Colonic mucosa (tissue), 4 donors: ENCODE results near the gene ABRACL. TPM values are rescaled to one million over a fixed set of nuclear protein-coding genes. Genes with fewer than 3 reads are reported as not detected.
"Not testable (repeated sequence)": the region's sequence is repeated elsewhere in the genome, so short reads cannot be mapped to it uniquely, and the experiment has no call there.

Experiments
- DNase-seq: peaks from one replicate; pipeline ENCODE4 v3.0.0-alpha.2; 2020
- H3K27ac ChIP-seq: fragments of 200-600 bp; one replicate; pipeline ENCODE4 v1.8.0; 2021
- H3K27me3 ChIP-seq: fragments of 200-600 bp; one replicate; pipeline ENCODE4 v1.8.0; 2021
- H3K36me3 ChIP-seq: fragments of 200-600 bp; one replicate; pipeline ENCODE4 v1.8.0; 2021
- H3K4me1 ChIP-seq: fragments of 200-600 bp; one replicate; pipeline ENCODE4 v1.8.0; 2021; ENCODE audit warnings: mild to moderate bottlenecking
- H3K4me3 ChIP-seq: fragments of 200-600 bp; one replicate; pipeline ENCODE4 v1.8.0; 2021
- H3K9ac ChIP-seq, 2 donors: one replicate each; pipeline ENCODE4 v1.7.0; 2013; ENCODE audit warnings: control low read depth in 2 of 2, low read depth in 2 of 2, low read length in 2 of 2
- H3K9me3 ChIP-seq: fragments of 200-600 bp; one replicate; pipeline ENCODE4 v1.8.0; 2021
- CTCF ChIP-seq: fragments of 200-600 bp; IDR thresholded peaks from one replicate; pipeline ENCODE4 v1.8.0; 2022; ENCODE audit warnings: antibody characterized with exemption, mild to moderate bottlenecking
- intact Hi-C: fragments of 100-400 bp; cut with DNase I; formaldehyde crosslinking; loops from one replicate; pipeline ENCODE4 v1.14.1; 2022
- total RNA-seq, 2 donors: library from RNA; stranded (reverse); fragmentation: NEBNext Ultra II Directional in 1 of 2; extraction: Animal tissue kit (Norgen Biotek cat#: 25700) in 1 of 2; gene quantifications; one replicate each; pipeline ENCODE4 v1.2.1, GENCODE V29; 2021
- donor health status: healthy.
- donor health status: DM: no; HTN: no; CAD: no.
- donor health status: DM: no; HTN: no; CAD: no.

The ABRACL gene
- total RNA-seq, 2 donors from 2014 or later, result 64.7 to 90.6 TPM

DNA sequence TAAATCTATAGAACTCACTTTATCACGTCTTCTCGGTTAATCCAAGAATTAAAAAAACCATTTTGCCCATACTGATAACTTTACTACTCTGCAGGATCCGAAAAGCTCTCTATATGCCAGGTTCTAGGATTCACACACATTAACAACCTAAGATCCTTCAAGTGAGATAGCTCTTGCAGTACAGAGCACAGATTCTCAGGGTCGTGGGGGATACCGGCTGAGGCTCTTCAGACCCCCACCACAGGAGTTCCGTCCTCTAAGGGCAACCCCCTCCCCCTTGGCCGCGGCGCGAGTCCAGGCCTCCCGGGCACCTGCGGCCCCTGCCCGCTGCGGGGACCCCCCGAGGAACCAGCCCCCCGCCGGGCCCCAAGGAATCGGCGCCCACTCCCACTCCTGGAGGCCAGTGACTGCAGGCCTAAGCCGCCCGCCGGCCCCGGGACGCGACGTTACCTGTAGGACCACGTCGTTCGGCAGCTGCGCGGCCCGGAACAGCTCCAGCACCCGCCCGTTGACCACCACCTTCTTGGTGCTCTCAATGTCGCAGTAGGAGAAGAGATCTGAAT, 41.4 kb upstream of the ABRACL start:
- peak overlapping the region; percentile 84 to 91 for H3K9ac ChIP-seq
- H3K9me3 ChIP-seq, result no peaks in the 10 kb centered on the region
- intact Hi-C loops, result no loop called here
- H3K4me3 ChIP-seq, result peak overlapping the region; percentile 88
- peaks cover 8% of the 10 kb centered on the region for H3K4me1 ChIP-seq
- TF ChIP-seq CTCF, result no peak
- no peaks in the 10 kb centered on the region for H3K36me3 ChIP-seq
- peak overlapping the region; percentile 84 for H3K27ac ChIP-seq
- H3K27me3 ChIP-seq, result no peaks in the 10 kb centered on the region
- DNase-seq, result no peak

- peak within 1 kb of the TSS; percentile 84 for H3K27ac ChIP-seq
- no peaks in the 10 kb centered on the region for H3K36me3 ChIP-seq
- intact Hi-C loops, result loop anchor here (2.0 kb wide), 1 partner anchor 173 kb away; no protein-coding TSS in a partner anchor
- no peaks in the 10 kb centered on the region for H3K27me3 ChIP-seq
- peak within 1 kb of the TSS; percentile 88 for H3K4me3 ChIP-seq
- DNase-seq, result peak; percentile 90
- TF ChIP-seq CTCF, result peak; percentile 97
- peaks cover 8% of the 10 kb centered on the region for H3K4me1 ChIP-seq
- H3K9ac ChIP-seq, result peak within 1 kb of the TSS; percentile 86 to 91
- no peaks in the 10 kb centered on the region for H3K9me3 ChIP-seq
Observed at GRCh38 chr6:138987643-138988468, 40.7 kb upstream of the ABRACL start, which contains the start of gene REPS1. TSS of gene REPS1 (minus strand) at chr6:138988253. CDS start at chr6:138987682, 571 bp downstream.

GRCh38 chr6:138988469-138988834, 40.1 kb upstream of the ABRACL start:
- Histone ChIP-seq H3K4me1 (peaks cover 8% of the 10 kb centered on the region), H3K27ac (peak overlapping the region; percentile 84), H3K36me3 (no peaks in the 10 kb centered on the region), H3K9ac (peak overlapping the region; percentile 86 to 91), H3K4me3 (peak overlapping the region; percentile 88), H3K27me3 (no peaks in the 10 kb centered on the region), H3K9me3 (no peaks in the 10 kb centered on the region)
- TF ChIP-seq CTCF, result peak; percentile 16
- intact Hi-C loops, result loop anchor here (2.0 kb wide), 1 partner anchor 174 kb away; no protein-coding TSS in a partner anchor
- DNase-seq, result no peak

DNA sequence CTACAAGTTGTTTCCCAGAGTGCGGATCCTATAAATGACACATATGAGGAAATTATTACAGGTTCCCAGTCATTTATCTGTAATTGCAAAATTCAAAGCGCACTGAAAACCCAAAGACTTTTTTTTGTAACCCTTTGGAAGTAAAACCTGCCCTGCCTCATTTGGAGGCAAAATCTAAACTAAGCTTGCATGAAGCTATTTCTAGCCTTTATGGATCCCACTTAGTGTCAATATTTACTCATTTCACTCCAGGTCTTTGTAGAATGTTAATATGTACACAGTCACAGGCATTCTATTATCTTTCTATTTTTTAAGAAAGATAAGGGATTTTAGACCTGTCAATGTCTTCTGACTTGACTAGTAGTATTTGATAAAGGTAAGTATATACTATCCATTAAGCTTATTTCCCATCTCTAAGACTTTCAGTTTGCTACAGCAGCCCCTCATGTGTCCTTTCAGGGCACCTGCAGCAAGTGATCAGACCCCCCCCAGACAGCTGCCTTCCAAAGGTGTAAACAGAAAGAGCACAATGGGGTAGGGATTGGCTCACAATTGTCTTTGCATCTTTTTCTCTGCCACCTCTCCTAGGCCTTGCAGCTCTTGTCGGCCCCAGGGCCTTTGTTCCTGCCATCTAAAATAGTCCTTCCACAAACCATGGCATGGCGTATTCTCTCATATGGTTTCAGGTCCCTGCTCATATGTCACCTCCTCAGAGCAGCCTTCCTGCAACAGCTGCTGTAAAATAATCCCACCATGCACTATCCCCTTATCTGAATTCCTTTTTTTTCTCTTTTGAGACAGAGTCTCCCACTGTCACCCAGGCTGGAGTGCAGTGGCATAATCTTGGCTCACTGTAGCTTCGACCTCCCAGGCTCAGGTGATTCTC, 39.2 kb upstream of the ABRACL start:
- H3K4me3 ChIP-seq, result no peak overlapping the region
- no peaks in the 10 kb centered on the region for H3K36me3 ChIP-seq
- peak overlapping the region in 1 of 2 donors; percentile 86 for H3K9ac ChIP-seq
- H3K27me3 ChIP-seq, result no peaks in the 10 kb centered on the region
- H3K4me1 ChIP-seq, result peaks cover 8% of the 10 kb centered on the region
- intact Hi-C loops, result loop anchor here (2.0 kb wide), 1 partner anchor 175 kb away; no protein-coding TSS in a partner anchor
- no peak for DNase-seq
- no peak overlapping the region for H3K27ac ChIP-seq
- H3K9me3 ChIP-seq, result no peaks in the 10 kb centered on the region
- no peak for TF ChIP-seq CTCF

DNA sequence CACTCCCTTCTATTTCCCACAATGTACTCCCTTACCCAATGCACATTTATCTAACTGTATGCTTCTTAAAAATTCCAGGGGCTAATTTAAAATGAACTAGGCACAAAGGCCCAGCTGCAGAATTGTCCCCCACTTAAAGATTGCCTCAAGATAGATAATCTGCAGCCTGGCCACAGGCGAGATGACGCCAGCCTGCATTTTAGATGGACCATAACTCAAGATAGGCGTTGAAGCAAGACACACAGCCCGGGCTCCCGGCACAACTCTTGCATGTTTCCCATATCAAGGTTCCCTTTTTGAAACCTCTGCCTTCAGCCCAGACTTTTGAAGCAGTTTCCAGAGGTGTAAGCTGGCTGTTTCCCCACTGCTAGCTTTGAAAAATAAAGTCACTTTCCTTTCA, 37.3 kb upstream of the ABRACL start:
- peaks cover 5% of the 10 kb centered on the region for H3K4me1 ChIP-seq
- no peak for DNase-seq
- no peaks in the 10 kb centered on the region for H3K27me3 ChIP-seq
- H3K4me3 ChIP-seq, result no peak overlapping the region
- H3K36me3 ChIP-seq, result no peaks in the 10 kb centered on the region
- no peaks in the 10 kb centered on the region for H3K9me3 ChIP-seq
- no peak overlapping the region for H3K27ac ChIP-seq
- intact Hi-C loops, result no loop called here
- no peak overlapping the region for H3K9ac ChIP-seq
- no peak for TF ChIP-seq CTCF

GRCh38 chr6:138992965-138993364, 35.6 kb upstream of the ABRACL start:
- H3K4me3 ChIP-seq, intact Hi-C loops, H3K9ac ChIP-seq, H3K27me3 ChIP-seq, DNase-seq, H3K9me3 ChIP-seq, H3K36me3 ChIP-seq, H3K27ac ChIP-seq, H3K4me1 ChIP-seq: not testable (repeated sequence)

GRCh38 chr6:138993410-138993809, 35.1 kb upstream of the ABRACL start:
- H3K9me3 ChIP-seq, H3K27me3 ChIP-seq, H3K9ac ChIP-seq, intact Hi-C loops, H3K27ac ChIP-seq, H3K4me1 ChIP-seq, H3K4me3 ChIP-seq, DNase-seq, H3K36me3 ChIP-seq: not testable (repeated sequence)
